ENCODE measurements around the gene GID4. TPM values are rescaled to one million over a fixed set of nuclear protein-coding genes. Genes with fewer than 3 reads are reported as not detected.

GID4 gene
- total RNA-seq, 3 donors from 2014 or later (not counting 1 experiment from before 2014, with no cell fraction given) = 6.6 to 10.0 (median 6.9) TPM

GRCh38 chr17:18008496-18009268, 30.5 kb upstream of the GID4 start:
- no peaks in the 10 kb centered on the region for H3K36me3 Mint-ChIP-seq

GRCh38 chr17:18009609-18010420, 29.4 kb upstream of the GID4 start:
- H3K27ac Mint-ChIP-seq = no peak overlapping the region
- ATAC-seq (peak in 1 of 3 donors; percentile 51), DNase-seq (no peak)
- H3K27me3 Mint-ChIP-seq (ENCODE audit: low read depth in 2 of 2) = no peaks in the 10 kb centered on the region
- intact Hi-C loops (cut with micrococcal nuclease) = no loop called here
- no peak overlapping the region for H3K27ac ChIP-seq (ENCODE audit: low read length)
- peaks cover 19% of the 10 kb centered on the region for H3K36me3 ChIP-seq (ENCODE audit: control insufficient read depth, insufficient read depth, low read length)
- H3K9me3 Mint-ChIP-seq = no peaks in the 10 kb centered on the region
- H3K4me3 Mint-ChIP-seq = no peak overlapping the region
- H3K4me1 ChIP-seq (ENCODE audit: control insufficient read depth, insufficient read depth, low read length) = no peaks in the 10 kb centered on the region
- no peak overlapping the region for H3K4me3 ChIP-seq (ENCODE audit: low read length)
- 83% methylated on average over 8 of the region's 8 CpGs for WGBS (ENCODE audit: insufficient coverage)
- H3K9me3 ChIP-seq (ENCODE audit: control insufficient read depth, insufficient read depth, low read length) = no peaks in the 10 kb centered on the region
- no peaks in the 10 kb centered on the region for H3K27me3 ChIP-seq (ENCODE audit: control insufficient read depth, insufficient read depth, low read length)
- H3K4me1 Mint-ChIP-seq = peaks cover 0 to 3% of the 10 kb centered on the region in 2 donors
- H3K36me3 Mint-ChIP-seq = no peaks in the 10 kb centered on the region
- TF ChIP-seq CTCF (IDR thresholded peaks at IDR 0.05) = no peak

More at GRCh38 chr17:18008496-18009268, 30.5 kb upstream of the GID4 start:
- Mint-ChIP-seq H3K4me3 (no peak overlapping the region), H3K27ac (no peak overlapping the region), H3K27me3 (ENCODE audit: low read depth in 2 of 2) (no peaks in the 10 kb centered on the region), H3K9me3 (no peaks in the 10 kb centered on the region), H3K4me1 (peaks cover 0 to 3% of the 10 kb centered on the region in 2 donors)
- no peak for ATAC-seq
- no peak for DNase-seq
- intact Hi-C loops (cut with micrococcal nuclease) = no loop called here
- no peaks in the 10 kb centered on the region for H3K4me1 ChIP-seq (ENCODE audit: control insufficient read depth, insufficient read depth, low read length)
- no peak for TF ChIP-seq CTCF (IDR thresholded peaks at IDR 0.05)
- no peak overlapping the region for H3K4me3 ChIP-seq (ENCODE audit: low read length)
- H3K27me3 ChIP-seq (ENCODE audit: control insufficient read depth, insufficient read depth, low read length) = no peaks in the 10 kb centered on the region
- H3K9me3 ChIP-seq (ENCODE audit: control insufficient read depth, insufficient read depth, low read length) = no peaks in the 10 kb centered on the region
- H3K36me3 ChIP-seq (ENCODE audit: control insufficient read depth, insufficient read depth, low read length) = peaks cover 16% of the 10 kb centered on the region
- no peak overlapping the region for H3K27ac ChIP-seq (ENCODE audit: low read length)
- WGBS (ENCODE audit: insufficient coverage) = 92% methylated on average over 4 of the region's 5 CpGs

- no peaks in the 10 kb centered on the region for H3K27me3 ChIP-seq (ENCODE audit: control insufficient read depth, insufficient read depth, low read length)
- H3K36me3 Mint-ChIP-seq = no peaks in the 10 kb centered on the region
Observed at GRCh38 chr17:18011286-18011685, 27.9 kb upstream of the GID4 start.

More at GRCh38 chr17:18011286-18011685, 27.9 kb upstream of the GID4 start:
- no peaks in the 10 kb centered on the region for H3K9me3 ChIP-seq (ENCODE audit: control insufficient read depth, insufficient read depth, low read length)
- no peak overlapping the region for H3K4me3 Mint-ChIP-seq
- peaks cover 0 to 3% of the 10 kb centered on the region in 2 donors for H3K4me1 Mint-ChIP-seq
- no peaks in the 10 kb centered on the region for H3K27me3 Mint-ChIP-seq (ENCODE audit: low read depth in 2 of 2)
- 95% methylated on average over 5 of the region's 5 CpGs for WGBS (ENCODE audit: insufficient coverage)
- no peak overlapping the region for H3K27ac Mint-ChIP-seq
- no peak overlapping the region for H3K4me3 ChIP-seq (ENCODE audit: low read length)
- no peak overlapping the region for H3K27ac ChIP-seq (ENCODE audit: low read length)
- no peaks in the 10 kb centered on the region for H3K9me3 Mint-ChIP-seq
- TF ChIP-seq CTCF (IDR thresholded peaks at IDR 0.05) = no peak
- ATAC-seq (no peak), DNase-seq (no peak)
- H3K36me3 ChIP-seq (ENCODE audit: control insufficient read depth, insufficient read depth, low read length) = peaks cover 30% of the 10 kb centered on the region
- no peaks in the 10 kb centered on the region for H3K4me1 ChIP-seq (ENCODE audit: control insufficient read depth, insufficient read depth, low read length)
- intact Hi-C loops (cut with micrococcal nuclease) = no loop called here

All from natural killer cell (primary cell).